ENCODE results near the gene HLA-C.

HLA-C gene

GRCh38 chr6:31272436-31272835 is 544 bp upstream of the HLA-C start:
- DNase-seq (ENCODE audit: low read depth): peak; percentile 28
- H3K4me3 ChIP-seq (ENCODE audit: low read depth, low read length): peak overlapping the region; percentile 74
- TF ChIP-seq CTCF (IDR thresholded peaks at IDR 0.05; ENCODE audit: insufficient read depth, low read depth, low read length, missing control alignments): no peak

GRCh38 chr6:31270788-31271640 is 878 bp downstream of the HLA-C start:
- TF ChIP-seq CTCF (IDR thresholded peaks at IDR 0.05; ENCODE audit: insufficient read depth, low read depth, low read length, missing control alignments): no peak
- DNase-seq (ENCODE audit: low read depth): peak; percentile 74
- peak overlapping the region; percentile 74 for H3K4me3 ChIP-seq (ENCODE audit: low read depth, low read length)

- no peak for DNase-seq (ENCODE audit: low read depth)
- peak overlapping the region; percentile 33 for H3K4me3 ChIP-seq (ENCODE audit: low read depth, low read length)
- TF ChIP-seq CTCF (IDR thresholded peaks at IDR 0.05; ENCODE audit: insufficient read depth, low read depth, low read length, missing control alignments): no peak
Measured at GRCh38 chr6:31268836-31269235, 3.1 kb downstream of the HLA-C start.

GRCh38 chr6:31268369-31268765 is 3.5 kb downstream of the HLA-C start:
- H3K4me3 ChIP-seq (ENCODE audit: low read depth, low read length): no peak overlapping the region
- peak; percentile 16 for DNase-seq (ENCODE audit: low read depth)
- no peak for TF ChIP-seq CTCF (IDR thresholded peaks at IDR 0.05; ENCODE audit: insufficient read depth, low read depth, low read length, missing control alignments)

- no peak overlapping the region for H3K4me3 ChIP-seq (ENCODE audit: low read depth, low read length)
- peak; percentile 41 for DNase-seq (ENCODE audit: low read depth)
- TF ChIP-seq CTCF (IDR thresholded peaks at IDR 0.05; ENCODE audit: insufficient read depth, low read depth, low read length, missing control alignments): no peak
Measured at GRCh38 chr6:31267651-31268368, 4.1 kb downstream of the HLA-C start.

GRCh38 chr6:31266567-31267360 is 5.1 kb downstream of the HLA-C start:
- no peak overlapping the region for H3K4me3 ChIP-seq (ENCODE audit: low read depth, low read length)
- no peak for TF ChIP-seq CTCF (IDR thresholded peaks at IDR 0.05; ENCODE audit: insufficient read depth, low read depth, low read length, missing control alignments)
- peak; percentile 33 for DNase-seq (ENCODE audit: low read depth)

Data from GM12865 (cell line).